ENCODE data around the gene HEBP1.

The HEBP1 gene, protein sequence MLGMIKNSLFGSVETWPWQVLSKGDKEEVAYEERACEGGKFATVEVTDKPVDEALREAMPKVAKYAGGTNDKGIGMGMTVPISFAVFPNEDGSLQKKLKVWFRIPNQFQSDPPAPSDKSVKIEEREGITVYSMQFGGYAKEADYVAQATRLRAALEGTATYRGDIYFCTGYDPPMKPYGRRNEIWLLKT

DNA sequence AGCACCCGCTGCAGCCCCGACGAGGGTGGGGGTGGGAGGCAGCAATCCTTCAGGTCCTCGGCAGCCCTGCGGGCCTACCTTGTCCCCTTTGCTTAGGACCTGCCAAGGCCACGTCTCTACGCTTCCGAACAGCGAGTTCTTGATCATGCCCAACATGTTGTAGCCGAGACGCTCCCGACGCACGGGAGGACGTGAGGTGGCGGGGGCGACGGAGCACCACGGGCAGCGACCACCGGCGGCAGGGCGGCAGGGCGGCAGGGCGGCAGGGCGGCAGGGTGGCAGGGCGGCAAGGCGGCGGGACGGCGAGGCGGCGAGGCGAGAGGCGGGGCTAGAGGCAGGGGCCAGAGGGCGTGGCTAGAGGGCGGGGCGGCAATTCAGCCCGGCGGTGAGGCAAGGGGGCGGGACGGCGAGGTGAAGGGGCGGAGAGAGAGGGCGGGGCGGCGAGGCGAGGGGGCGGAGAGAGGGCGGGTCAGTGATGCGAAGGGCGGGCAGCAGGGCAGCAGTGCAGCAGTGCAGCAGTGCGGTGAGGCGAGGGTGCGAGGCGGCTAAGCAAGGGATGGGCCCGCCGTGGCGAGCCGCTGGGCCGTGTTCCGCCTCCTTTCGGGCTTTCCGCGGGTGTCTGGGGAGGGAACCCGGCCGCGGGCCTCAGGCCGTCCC is at the start of gene HEBP1:
Gene HEBP1 (minus strand): TSS at position 307 of the 657 bp plus-strand sequence. CDS start 151 bp downstream, at position 156.
- ChIA-PET CTCF (no interaction called here), POLR2A (no interaction called here)
- TF ChIP-seq, protein P1, sequence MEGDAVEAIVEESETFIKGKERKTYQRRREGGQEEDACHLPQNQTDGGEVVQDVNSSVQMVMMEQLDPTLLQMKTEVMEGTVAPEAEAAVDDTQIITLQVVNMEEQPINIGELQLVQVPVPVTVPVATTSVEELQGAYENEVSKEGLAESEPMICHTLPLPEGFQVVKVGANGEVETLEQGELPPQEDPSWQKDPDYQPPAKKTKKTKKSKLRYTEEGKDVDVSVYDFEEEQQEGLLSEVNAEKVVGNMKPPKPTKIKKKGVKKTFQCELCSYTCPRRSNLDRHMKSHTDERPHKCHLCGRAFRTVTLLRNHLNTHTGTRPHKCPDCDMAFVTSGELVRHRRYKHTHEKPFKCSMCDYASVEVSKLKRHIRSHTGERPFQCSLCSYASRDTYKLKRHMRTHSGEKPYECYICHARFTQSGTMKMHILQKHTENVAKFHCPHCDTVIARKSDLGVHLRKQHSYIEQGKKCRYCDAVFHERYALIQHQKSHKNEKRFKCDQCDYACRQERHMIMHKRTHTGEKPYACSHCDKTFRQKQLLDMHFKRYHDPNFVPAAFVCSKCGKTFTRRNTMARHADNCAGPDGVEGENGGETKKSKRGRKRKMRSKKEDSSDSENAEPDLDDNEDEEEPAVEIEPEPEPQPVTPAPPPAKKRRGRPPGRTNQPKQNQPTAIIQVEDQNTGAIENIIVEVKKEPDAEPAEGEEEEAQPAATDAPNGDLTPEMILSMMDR (IDR thresholded peaks at IDR 0.05; ENCODE audit: insufficient read depth, low read length, missing control alignments): no peak
- peak within 1 kb of the TSS; percentile 98 for H3K4me3 ChIP-seq (ENCODE audit: low read depth, low read length)
- no peak for DNase-seq (ENCODE audit: low read depth, low spot score)

DNA sequence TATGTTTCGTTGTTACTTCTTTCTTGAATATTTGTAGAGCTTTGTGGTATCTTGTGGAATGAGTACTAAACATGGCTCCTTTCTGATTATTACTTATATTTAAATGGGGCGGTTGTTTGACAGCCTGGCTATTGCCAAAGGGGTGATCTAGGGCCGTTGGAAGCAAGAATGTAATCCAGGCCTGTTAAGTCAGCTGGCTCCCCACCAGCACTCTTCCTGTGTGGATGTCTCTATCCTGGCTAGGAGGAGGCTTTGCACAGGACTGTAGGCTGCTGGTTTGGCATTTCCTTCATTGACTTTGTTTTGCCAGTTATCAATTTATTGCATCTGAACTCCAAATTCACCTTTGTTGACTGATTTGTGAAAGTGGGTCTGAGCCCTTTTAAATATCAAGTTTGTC is 49.8 kb upstream of the HEBP1 start:
- DNase-seq (ENCODE audit: low read depth, low spot score): peak; percentile 19
- ChIA-PET POLR2A (no interaction called here), CTCF (interaction anchor here (0.9 to 1.2 kb wide), 2 partner anchors 24 to 262 kb away, joined by 3 read pairs; no protein-coding TSS in a partner anchor)
- no peak overlapping the region for H3K4me3 ChIP-seq (ENCODE audit: low read depth, low read length)
- TF ChIP-seq, protein P1 (IDR thresholded peaks at IDR 0.05; ENCODE audit: insufficient read depth, low read length, missing control alignments): no peak

DNA sequence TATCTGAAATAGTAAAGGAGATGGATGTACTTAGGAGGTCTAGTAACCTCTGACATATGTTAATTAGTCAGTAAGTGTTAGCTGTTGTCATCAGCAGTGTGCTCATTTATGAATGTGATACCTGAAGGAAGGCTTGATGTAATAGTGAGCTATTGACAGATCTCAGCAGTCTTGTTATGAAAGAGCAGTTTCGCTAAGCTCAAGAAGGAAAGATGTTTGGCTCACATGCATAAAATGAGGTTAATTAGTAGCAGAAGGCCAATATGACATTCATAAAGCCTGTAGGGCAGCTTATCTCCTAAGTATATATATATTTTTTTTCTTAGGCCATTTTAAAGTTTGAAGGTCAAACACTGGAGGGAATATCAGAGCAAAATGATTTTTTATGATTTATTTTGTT is 46.9 kb upstream of the HEBP1 start:
- ChIA-PET POLR2A (no interaction called here), CTCF (interaction anchor here (1.0 to 1.8 kb wide), 3 partner anchors 11 to 165 kb away, joined by 3 to 4 read pairs (median 4); no protein-coding TSS in a partner anchor)
- no peak overlapping the region for H3K4me3 ChIP-seq (ENCODE audit: low read depth, low read length)
- TF ChIP-seq, protein P1 (IDR thresholded peaks at IDR 0.05; ENCODE audit: insufficient read depth, low read length, missing control alignments): no peak
- DNase-seq (ENCODE audit: low read depth, low spot score): no peak

DNA sequence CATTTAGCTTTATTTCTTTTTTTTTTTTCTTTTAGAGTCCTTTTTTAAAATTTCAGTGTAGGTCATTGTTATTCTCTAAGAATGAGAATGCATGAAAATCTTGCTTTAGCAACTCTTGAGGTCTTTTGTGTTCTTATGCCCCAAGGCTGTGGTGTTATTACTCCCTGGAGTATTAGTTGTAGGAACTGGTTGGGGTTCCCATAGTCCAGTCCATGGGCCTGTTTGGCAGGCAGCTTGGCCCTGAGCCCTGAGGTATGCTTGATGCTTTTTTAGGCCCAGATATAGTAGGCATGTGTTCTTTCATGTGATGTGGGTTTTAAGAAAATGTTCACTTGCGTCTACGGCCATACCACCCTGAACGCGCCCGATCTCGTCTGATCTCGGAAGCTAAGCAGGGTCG is 45.8 kb upstream of the HEBP1 start:
- DNase-seq (ENCODE audit: low read depth, low spot score): no peak
- CTCF ChIA-PET: interaction anchor here (0.6 to 3.3 kb wide), 9 partner anchors 12 to 189 kb away, joined by 3 to 18 read pairs (median 3); no protein-coding TSS in a partner anchor
- TF ChIP-seq, protein P1 (IDR thresholded peaks at IDR 0.05; ENCODE audit: insufficient read depth, low read length, missing control alignments): no peak
- H3K4me3 ChIP-seq (ENCODE audit: low read depth, low read length): no peak overlapping the region
- POLR2A ChIA-PET: interaction anchor here (1.0 kb wide), 1 partner anchor 160 kb away, joined by 3 read pairs; no protein-coding TSS in a partner anchor

DNA sequence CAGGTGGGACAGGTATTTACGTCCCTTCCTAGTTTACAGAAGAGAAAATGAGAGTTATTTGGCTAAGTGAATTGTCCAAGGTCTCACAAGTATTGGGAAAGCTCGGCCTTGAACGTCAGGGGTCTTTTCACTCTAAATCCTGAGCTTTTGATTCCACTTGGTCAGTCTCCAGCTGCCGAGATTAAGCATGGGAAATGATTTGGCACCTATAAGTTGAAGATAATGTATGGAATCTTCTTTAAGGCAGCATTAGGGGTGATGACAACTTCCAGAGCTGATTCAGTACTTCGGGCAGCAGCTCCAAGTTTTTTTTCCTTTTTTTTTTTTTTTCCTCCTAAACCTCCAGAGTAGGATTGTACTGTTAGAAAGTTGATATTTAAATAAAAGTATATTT is 44.8 kb upstream of the HEBP1 start:
- TF ChIP-seq, protein P1 (IDR thresholded peaks at IDR 0.05; ENCODE audit: insufficient read depth, low read length, missing control alignments): no peak
- ChIA-PET POLR2A (interaction anchor here (0.7 to 1.0 kb wide), 2 partner anchors 152 to 161 kb away, joined by 3 read pairs; no protein-coding TSS in a partner anchor), CTCF (interaction anchor here (1.1 to 3.3 kb wide), 5 partner anchors 43 to 190 kb away, joined by 3 to 18 read pairs (median 3); no protein-coding TSS in a partner anchor)
- peak overlapping the region; percentile 94 for H3K4me3 ChIP-seq (ENCODE audit: low read depth, low read length)
- DNase-seq (ENCODE audit: low read depth, low spot score): no peak

Data from AG04449 (cell line).